ENCODE results near the gene KIF5A.
"Not testable (repeated sequence)": the region's sequence is repeated elsewhere in the genome, so short reads cannot be mapped to it uniquely, and the experiment has no call there.

Gene KIF5A

GRCh38 chr12:57585156-57585555 lies 35.3 kb downstream of the KIF5A start:
- DNase-seq, result no peak

GRCh38 chr12:57586128-57586527 lies 36.3 kb downstream of the KIF5A start:
- DNase-seq, result no peak

- no peak for DNase-seq
Measured at GRCh38 chr12:57586832-57587429, 37.1 kb downstream of the KIF5A start.

- not testable (repeated sequence) for DNase-seq
Measured at GRCh38 chr12:57588951-57589610, 39.2 kb downstream of the KIF5A start.

GRCh38 chr12:57590479-57590863 lies 40.6 kb downstream of the KIF5A start:
- DNase-seq, result no peak

GRCh38 chr12:57590864-57591781 lies 41.3 kb downstream of the KIF5A start, which contains the start of gene PIP4K2C:
TSS of gene PIP4K2C (plus strand) at chr12:57591192. CDS start at chr12:57591290, 98 bp downstream.
- peak; percentile 66 for DNase-seq

GRCh38 chr12:57591782-57592325 lies 42.0 kb downstream of the KIF5A start:
- DNase-seq, result no peak

GRCh38 chr12:57592551-57593165 lies 42.8 kb downstream of the KIF5A start:
- DNase-seq, result no peak

GRCh38 chr12:57593187-57593586 lies 43.3 kb downstream of the KIF5A start:
- no peak for DNase-seq

- DNase-seq, result no peak
Measured at GRCh38 chr12:57600395-57600794, 50.6 kb downstream of the KIF5A start.

- no peak for DNase-seq
Measured at GRCh38 chr12:57602544-57602943, 52.7 kb downstream of the KIF5A start.

GRCh38 chr12:57603324-57603723 lies 53.5 kb downstream of the KIF5A start:
- DNase-seq, result no peak

GRCh38 chr12:57603815-57604453 lies 54.1 kb downstream of the KIF5A start:
- DNase-seq, result no peak

- DNase-seq, result no peak
Measured at GRCh38 chr12:57604454-57604991, 54.7 kb downstream of the KIF5A start, which contains the start of gene DTX3. TSS of gene DTX3 (plus strand) at chr12:57604824. CDS start at chr12:57606518, 1,694 bp downstream.

GRCh38 chr12:57604992-57605810 lies 55.4 kb downstream of the KIF5A start:
- no peak for DNase-seq

- no peak for DNase-seq
Measured at GRCh38 chr12:57605811-57606311, 56.0 kb downstream of the KIF5A start.

- no peak for DNase-seq
Measured at GRCh38 chr12:57606399-57606798, 56.6 kb downstream of the KIF5A start.

GRCh38 chr12:57606821-57607220 lies 57.0 kb downstream of the KIF5A start:
- DNase-seq, result no peak

GRCh38 chr12:57607958-57608663 lies 58.3 kb downstream of the KIF5A start:
- no peak for DNase-seq

Data from T-helper 9 cell (primary cell).